Measurements from ENCODE around the gene ADARB2.
"Not testable (repeated sequence)": the region's sequence is repeated elsewhere in the genome, so short reads cannot be mapped to it uniquely, and the experiment has no call there.

ADARB2 gene

DNA sequence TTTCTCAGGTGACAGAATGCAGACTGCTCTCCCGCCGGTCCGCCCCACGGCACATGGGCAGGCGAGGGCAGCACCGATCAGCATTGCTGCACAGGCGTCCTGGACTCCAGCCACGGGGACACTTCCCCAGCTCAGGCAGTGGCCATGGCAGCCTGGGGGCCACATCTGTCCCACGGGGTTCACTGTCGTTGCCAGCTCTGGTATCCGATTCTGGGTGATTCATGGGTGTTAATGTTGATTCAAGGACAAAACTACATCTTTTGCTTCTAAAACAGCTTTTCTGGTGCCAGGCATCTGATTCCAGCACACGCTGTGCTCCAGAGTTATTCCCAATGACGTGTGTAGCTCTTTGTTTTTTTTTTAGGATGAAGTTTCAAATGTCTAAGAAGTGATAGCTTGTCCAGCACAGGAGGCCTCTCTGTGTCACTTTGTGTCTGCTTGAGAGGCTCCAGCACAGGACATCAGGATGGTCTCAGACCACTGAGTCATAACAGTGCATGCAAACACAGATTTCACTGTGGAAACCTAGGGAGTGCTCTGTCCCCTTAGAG lies 463.1 kb downstream of the ADARB2 start:
- no peak for DNase-seq (ENCODE audit: low read depth in 2 of 3, low spot score in 2 of 3)

- DNase-seq (ENCODE audit: low read depth in 2 of 3, low spot score in 2 of 3): no peak
These were observed 463.8 kb downstream of the ADARB2 start for GRCh38 chr10:1273372-1274105.

DNA sequence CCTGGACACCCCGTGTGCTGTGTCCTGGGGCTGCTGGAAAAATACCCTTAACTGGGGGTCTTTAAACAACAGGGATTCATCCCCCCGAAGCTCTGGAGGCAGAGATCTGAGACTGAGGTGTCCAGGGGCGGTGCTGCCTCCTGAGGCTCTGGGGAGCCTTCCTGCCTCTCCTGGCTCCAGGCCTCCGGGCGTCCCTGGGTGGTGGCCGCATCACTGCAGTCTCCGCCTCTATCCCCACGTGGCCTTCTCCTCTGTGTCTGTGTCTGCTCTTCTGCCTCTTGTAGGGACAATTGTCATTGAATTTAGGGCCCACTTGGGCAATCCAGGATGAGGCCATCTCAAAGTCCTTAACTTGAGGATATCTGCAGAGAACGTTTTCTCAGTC lies 464.6 kb downstream of the ADARB2 start:
- DNase-seq (ENCODE audit: low read depth in 2 of 3, low spot score in 2 of 3): no peak

GRCh38 chr10:1272079-1272776 lies 465.1 kb downstream of the ADARB2 start:
- DNase-seq (ENCODE audit: low read depth in 2 of 3, low spot score in 2 of 3): no peak

DNA sequence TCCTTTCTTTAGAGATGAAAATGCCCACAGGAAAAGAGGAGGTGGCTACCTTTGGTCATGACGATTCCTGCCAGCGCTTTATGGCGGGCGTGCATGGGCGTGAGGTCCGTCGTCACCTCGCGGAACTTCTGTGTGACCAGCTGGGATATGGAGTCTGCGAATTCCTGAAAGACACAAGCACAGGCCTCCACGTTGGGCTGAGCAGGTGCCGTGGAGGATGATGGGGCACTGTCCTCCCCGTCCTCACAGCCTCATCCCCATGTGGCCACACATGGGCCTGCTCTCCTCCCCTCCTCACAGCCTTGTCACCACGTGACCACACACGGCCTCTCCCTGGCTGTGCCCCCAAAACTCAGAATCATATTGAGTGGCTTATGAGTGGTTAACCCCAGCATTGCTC lies 466.4 kb downstream of the ADARB2 start:
- no peak for DNase-seq (ENCODE audit: low read depth in 2 of 3, low spot score in 2 of 3)

GRCh38 chr10:1270490-1270889 lies 466.8 kb downstream of the ADARB2 start:
- no peak for DNase-seq (ENCODE audit: low read depth in 2 of 3, low spot score in 2 of 3)

- no peak for DNase-seq (ENCODE audit: low read depth in 2 of 3, low spot score in 2 of 3)
These were observed 468.5 kb downstream of the ADARB2 start for GRCh38 chr10:1268831-1269230.

DNA sequence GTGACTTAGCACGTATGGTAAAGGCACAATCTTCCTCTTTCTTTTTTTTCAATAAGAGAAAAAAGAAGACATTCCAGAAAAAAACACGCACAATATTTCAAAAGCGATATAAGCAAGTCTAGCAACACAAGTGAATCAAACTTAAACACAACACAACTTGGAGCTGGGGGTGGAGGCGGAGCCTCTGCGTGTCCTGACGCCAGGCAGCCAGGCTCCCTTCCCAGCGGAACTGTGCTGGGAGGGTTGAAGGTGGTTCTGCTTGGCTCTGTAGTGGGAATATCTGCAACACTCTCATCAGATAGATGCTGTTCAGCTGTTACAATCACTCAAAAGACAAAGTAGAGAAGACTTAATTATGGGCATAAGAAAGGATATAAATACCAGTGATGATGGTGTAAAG lies 469.8 kb downstream of the ADARB2 start:
- no peak for DNase-seq (ENCODE audit: low read depth in 2 of 3, low spot score in 2 of 3)

DNA sequence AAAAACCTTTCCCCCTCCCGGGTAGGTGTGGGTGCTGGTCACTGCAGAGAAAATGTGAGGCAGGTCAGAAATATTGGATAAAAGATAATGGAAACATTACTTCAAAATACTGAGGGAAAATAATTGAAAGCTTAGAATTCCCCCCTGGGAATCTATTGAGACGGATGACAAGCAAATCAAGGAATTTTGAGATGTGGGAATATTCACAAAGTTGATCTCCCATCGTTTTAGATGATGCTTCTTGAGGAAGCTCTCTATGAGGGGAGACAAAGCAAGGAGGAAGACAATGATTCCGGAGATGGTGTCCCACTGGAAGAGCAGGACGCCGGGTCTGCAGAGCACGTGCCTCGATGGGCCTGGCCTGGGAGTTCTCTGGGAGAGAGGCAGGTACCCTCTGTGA lies 470.2 kb downstream of the ADARB2 start:
- DNase-seq (ENCODE audit: low read depth in 2 of 3, low spot score in 2 of 3): no peak

DNA sequence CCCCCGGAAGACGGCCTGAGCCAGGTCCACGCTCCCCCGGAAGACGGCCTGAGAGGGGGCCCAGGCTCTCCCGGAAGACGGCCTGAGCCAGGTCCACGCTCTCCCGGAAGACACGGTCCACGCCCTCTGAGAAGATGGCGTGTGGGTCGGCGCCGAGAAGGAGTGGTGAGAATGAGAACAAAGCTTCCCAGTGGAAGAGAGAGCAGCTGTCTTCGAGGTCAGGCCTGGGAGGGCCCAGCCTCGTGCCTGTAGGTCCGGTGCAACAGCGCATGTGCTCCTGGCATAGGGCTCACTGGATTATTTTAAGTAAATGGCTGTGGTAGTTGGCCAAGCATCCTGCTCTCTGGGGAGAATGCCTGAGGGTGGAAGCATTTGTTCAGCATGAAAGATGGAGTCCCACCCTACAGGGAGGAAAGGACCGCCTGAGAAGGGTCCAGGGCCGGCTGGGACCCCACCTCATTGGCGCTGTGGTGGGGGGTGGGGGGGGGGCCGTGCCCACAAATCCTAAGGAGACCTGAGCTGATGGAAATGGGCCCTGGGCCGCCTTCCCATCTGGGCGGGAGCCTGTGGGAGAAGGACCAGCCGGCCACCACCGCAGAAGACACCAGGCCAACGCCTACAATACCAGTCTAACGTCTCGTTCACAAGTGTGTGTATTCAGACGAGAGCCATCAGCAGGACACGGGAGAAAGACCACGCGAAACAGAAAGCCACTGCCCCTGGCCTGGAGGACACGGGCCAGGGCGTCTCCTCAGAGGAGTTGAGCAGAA lies 471.1 kb downstream of the ADARB2 start:
- no peak for DNase-seq (ENCODE audit: low read depth in 2 of 3, low spot score in 2 of 3)

GRCh38 chr10:1264001-1264400 lies 473.3 kb downstream of the ADARB2 start:
- DNase-seq (ENCODE audit: low read depth in 2 of 3, low spot score in 2 of 3): no peak

- no peak for DNase-seq (ENCODE audit: low read depth in 2 of 3, low spot score in 2 of 3)
These were observed 480.1 kb downstream of the ADARB2 start for GRCh38 chr10:1257274-1257673.

GRCh38 chr10:1256432-1256725 lies 480.9 kb downstream of the ADARB2 start:
- DNase-seq (ENCODE audit: low read depth in 2 of 3, low spot score in 2 of 3): no peak

DNA sequence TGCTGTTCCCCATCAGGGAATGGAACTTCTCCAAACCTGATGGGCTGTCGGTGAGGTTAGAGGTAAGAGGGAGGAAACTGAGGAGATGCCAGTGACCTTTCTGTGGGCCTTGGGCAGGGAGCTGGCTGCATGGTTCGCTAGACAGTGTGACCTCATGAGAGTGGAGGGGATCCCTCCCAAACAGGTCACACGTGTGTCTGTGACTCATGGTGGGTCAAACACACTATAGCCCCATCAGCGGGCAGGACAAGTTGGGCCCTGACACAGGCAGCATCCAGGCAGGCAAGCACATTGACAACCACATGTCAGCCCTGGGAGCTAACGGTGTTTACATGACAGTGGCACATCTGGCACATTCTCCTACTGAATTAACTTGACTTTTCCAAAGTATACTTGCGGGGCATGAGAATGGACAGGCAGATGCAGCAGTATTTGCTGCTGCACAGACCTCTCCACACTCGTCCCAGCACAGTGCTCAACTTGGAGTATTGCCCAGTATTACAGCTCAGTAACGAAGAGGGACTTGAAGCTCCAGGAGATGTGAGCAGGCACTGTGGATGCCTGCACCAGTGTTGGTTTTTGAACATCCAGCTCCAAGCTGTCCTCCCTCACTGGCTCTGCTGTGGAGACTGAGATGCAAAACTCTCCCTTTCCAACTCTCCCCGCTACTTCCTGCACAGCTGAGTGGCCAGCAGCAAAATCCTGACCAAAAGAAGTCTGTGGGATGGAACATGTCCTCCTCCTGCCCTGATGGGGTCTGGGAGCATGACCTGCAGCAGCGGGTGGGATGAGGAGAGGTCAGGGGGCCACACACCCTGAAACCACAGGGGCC lies 481.5 kb downstream of the ADARB2 start:
- no peak for DNase-seq (ENCODE audit: low read depth in 2 of 3, low spot score in 2 of 3)

DNA sequence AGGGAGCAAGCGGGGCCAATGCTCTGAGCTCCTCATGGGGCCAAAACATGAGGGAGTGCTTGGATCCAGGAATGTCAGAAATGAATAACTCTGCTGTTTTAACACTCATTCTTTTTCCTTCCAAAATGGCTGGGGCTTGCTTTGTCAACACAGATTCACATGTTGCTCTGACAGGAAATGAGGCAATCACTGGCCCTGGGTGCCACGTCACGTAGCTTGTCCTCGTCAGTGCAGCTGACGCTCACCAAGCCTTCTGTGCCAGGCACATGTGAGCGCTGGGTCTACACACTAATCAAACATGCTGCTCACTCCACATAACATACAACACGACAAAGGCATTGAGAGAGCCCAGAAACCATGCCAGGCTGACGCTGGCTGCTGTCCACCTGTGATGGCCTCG lies 482.2 kb downstream of the ADARB2 start:
- DNase-seq (ENCODE audit: low read depth in 2 of 3, low spot score in 2 of 3): no peak

DNA sequence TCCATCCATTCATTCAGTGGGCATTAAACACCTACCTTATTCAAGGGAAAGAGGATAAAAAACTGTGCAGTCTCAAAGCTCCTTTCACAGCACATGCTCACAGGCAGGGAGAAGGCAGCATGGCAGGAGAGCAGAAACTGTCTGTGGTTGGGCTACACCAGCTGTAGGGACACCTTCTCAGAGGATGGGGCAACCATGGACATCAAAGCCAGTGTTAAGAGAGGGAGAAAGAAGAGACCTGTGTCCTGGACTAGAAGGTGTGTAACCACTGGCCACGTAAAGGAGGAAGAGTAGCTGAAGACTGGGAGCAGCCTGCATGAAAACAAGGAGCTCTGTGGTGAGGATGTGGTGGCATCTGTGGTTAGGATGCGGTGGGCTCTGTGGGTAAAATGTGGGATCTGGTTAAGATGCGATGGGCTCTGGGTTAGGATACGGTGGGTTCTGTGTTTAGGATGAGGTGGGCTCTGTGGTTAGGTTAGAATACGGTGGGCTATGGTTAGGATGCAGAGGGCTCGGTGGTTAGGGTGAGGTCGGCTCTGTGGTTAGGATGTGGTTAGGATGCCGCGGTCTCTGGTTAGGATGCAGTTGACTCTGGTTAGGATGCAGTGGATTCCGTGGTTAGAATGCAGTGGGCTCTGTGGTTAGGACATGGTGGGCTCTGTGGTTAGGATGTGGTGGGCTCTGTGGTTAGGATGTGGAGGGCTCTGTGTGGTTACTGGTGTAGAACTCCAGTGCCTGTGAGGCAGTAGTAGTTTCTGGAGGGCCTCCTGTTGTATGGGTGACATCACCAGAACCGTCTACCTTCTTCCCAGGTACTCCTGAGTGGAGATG lies 483.6 kb downstream of the ADARB2 start:
- DNase-seq (ENCODE audit: low read depth in 2 of 3, low spot score in 2 of 3): no peak

DNA sequence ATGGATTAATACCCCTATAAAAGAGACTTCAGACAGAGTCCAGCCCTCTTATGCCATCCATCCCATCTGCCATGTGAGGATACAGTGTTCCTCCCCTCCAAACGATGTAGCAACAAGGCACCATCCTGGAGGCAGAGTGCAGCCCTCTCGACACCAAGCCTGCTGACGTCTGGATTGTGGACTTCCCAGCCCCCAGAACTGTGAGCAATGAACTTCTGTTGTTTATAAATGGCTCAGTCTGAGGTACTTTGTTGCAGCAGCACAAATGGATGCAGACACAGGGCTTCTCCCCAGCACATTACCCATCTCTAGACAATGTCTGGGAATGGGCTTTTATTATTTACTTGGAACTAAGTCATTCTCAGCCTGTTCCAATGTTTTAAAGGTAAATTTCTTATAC lies 485.6 kb downstream of the ADARB2 start:
- DNase-seq (ENCODE audit: low read depth in 2 of 3, low spot score in 2 of 3): no peak

DNA sequence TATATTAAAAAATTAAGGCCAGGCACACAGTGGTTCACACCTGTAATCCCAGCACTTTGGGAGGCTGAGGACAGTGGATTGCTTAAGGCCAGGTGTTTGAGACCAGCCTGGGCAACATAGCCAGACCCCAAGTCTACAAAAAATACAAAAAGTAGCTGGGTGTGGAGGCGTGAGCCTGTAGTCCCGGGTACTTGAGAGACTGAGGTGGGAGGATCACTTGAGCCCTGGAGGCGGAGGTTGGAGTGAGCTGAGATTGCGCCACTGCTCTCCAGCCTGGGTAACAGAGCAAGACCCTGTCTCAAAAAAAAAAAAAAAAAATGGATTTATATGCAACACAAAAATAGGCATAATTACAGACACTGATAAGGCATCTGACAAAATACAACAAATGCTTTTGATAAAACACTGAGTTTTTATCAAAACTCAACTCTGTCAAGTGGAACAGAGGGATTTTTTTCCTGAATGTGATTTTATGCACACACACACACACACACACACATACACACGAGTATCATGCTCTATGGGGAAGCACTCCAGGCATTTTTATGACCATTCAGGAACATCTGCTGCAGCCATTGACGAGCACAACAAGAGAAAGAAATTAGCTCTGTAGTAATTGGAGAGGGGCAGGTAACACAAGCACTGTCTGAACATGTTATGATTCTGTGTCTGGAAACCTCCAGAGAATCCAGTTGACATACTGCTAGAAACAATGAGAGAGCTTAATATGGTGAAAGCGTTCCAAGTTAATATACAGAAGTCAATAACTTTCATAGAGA lies 488.0 kb downstream of the ADARB2 start:
- DNase-seq (ENCODE audit: low read depth in 2 of 3, low spot score in 2 of 3): no peak

DNA sequence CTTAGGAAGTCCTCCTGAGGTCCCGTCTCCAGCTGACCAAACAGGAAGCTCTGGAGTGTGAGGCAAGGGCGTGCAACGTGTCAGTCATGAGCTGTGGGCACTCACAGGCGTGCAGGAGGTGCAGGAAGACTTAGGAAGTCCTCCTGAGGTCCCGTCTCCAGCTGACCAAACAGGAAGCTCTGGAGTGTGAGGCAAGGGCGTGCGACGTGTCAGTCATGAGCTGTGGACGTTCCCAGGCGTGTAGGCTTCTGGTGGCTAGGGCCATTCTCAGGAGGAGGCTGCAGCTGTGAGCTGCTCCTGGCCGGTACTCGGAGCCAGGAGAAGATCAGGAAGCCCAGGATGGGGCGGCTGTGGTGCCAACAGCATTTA lies 489.1 kb downstream of the ADARB2 start:
- not testable (repeated sequence) for DNase-seq (ENCODE audit: low read depth in 2 of 3, low spot score in 2 of 3)
